Measurements from ENCODE around the gene SNUPN. TPM values are rescaled to one million over a fixed set of nuclear protein-coding genes. Genes with fewer than 3 reads are reported as not detected.

SNUPN gene
- polyA plus RNA-seq, 1 experiment: 36.6 TPM

- Histone ChIP-seq H3K4me3 (ENCODE audit: low read depth, low read length) (no peak overlapping the region), H3K27ac (ENCODE audit: low read depth, low read length) (no peak overlapping the region), H3K9me3 (ENCODE audit: control insufficient read depth, insufficient read depth, low read length) (no peaks in the 10 kb centered on the region; the same call in 1 of the 2 replicates), H3K27me3 (ENCODE audit: control insufficient read depth, insufficient read depth, low read length) (no peaks in the 10 kb centered on the region)
- POLR2A ChIA-PET: interaction anchor here (0.9 kb wide), 1 partner anchor 23 kb away, joined by 3 read pairs; no protein-coding TSS in a partner anchor
- peak; percentile 61 for DNase-seq (ENCODE audit: low read depth, low spot score)
- no peak for TF ChIP-seq CTCF (IDR thresholded peaks at IDR 0.05; ENCODE audit: low read depth, low read length)
- CTCF ChIA-PET: interaction anchor here (0.6 to 1.5 kb wide), 3 partner anchors 43 to 248 kb away, joined by 3 to 6 read pairs (median 3); no protein-coding TSS in a partner anchor
Observed at GRCh38 chr15:75554717-75555116, 70.8 kb downstream of the SNUPN start.

GRCh38 chr15:75553659-75554058, 71.9 kb downstream of the SNUPN start:
- CTCF ChIA-PET: interaction anchor here (1.5 kb wide), 1 partner anchor 45 kb away, joined by 3 read pairs; no protein-coding TSS in a partner anchor
- no peak for TF ChIP-seq CTCF (IDR thresholded peaks at IDR 0.05; ENCODE audit: low read depth, low read length)
- Histone ChIP-seq H3K27me3 (ENCODE audit: control insufficient read depth, insufficient read depth, low read length) (no peaks in the 10 kb centered on the region), H3K27ac (ENCODE audit: low read depth, low read length) (no peak overlapping the region), H3K4me3 (ENCODE audit: low read depth, low read length) (no peak overlapping the region), H3K9me3 (ENCODE audit: control insufficient read depth, insufficient read depth, low read length) (no peaks in the 10 kb centered on the region; the same call in 1 of the 2 replicates)
- POLR2A ChIA-PET: no interaction called here
- no peak for DNase-seq (ENCODE audit: low read depth, low spot score)

- H3K9me3 ChIP-seq (ENCODE audit: control insufficient read depth, insufficient read depth, low read length): no peaks in the 10 kb centered on the region
- no peak for DNase-seq (ENCODE audit: low read depth, low spot score)
- H3K27ac ChIP-seq (ENCODE audit: low read depth, low read length): no peak overlapping the region
- ChIA-PET CTCF (no interaction called here), POLR2A (no interaction called here)
- no peak for TF ChIP-seq CTCF (IDR thresholded peaks at IDR 0.05; ENCODE audit: low read depth, low read length)
- H3K27me3 ChIP-seq (ENCODE audit: control insufficient read depth, insufficient read depth, low read length): no peaks in the 10 kb centered on the region
- no peak overlapping the region for H3K4me3 ChIP-seq (ENCODE audit: low read depth, low read length)
Observed at GRCh38 chr15:75551091-75551490, 74.4 kb downstream of the SNUPN start.

Other genes with a start within 250 kb of the SNUPN start
- 27.4 and 28.0 TPM in 2 replicates for gene SIN3A, start 174.0 kb downstream of the SNUPN start, polyA plus RNA-seq (2011; rRNA removed)
- gene PTPN9, start 46.4 kb downstream of the SNUPN start, polyA plus RNA-seq (2011; rRNA removed): 49.6 TPM in 2 replicates
- 38.9 and 42.3 TPM in 2 replicates for gene IMP3, start 14.5 kb upstream of the SNUPN start, polyA plus RNA-seq (2011; rRNA removed)
- gene SNX33, start 22.2 kb upstream of the SNUPN start, polyA plus RNA-seq (2011; rRNA removed): 14.2 and 17.4 TPM in 2 replicates
- gene CSPG4, start 87.1 kb upstream of the SNUPN start, polyA plus RNA-seq (2011; rRNA removed): 5.8 and 8.4 TPM in 2 replicates
- gene UBE2Q2, start 217.7 kb upstream of the SNUPN start, polyA plus RNA-seq (2011; rRNA removed): 41.7 and 56.8 TPM in 2 replicates